IgD-negative memory B cell (primary cell): ENCODE results near the gene TMEM223. TPM values are rescaled to one million over a fixed set of nuclear protein-coding genes. Genes with fewer than 3 reads are reported as not detected.
"Not testable (repeated sequence)": the region's sequence is repeated elsewhere in the genome, so short reads cannot be mapped to it uniquely, and the experiment has no call there.

Experiments
- H3K27ac Mint-ChIP-seq, 3 donors: one replicate each; pipeline ENCODE4 v1.8.0; 2020 to 2022; ENCODE audit warnings: mild to moderate bottlenecking in 3 of 3, mixed read lengths in 3 of 3, moderate library complexity in 1 of 3
- H3K27me3 Mint-ChIP-seq: one replicate; pipeline ENCODE4 v1.8.0; 2021; ENCODE audit warnings: mixed read lengths
- H3K36me3 Mint-ChIP-seq: one replicate; pipeline ENCODE4 v1.8.0; 2020; ENCODE audit warnings: mild to moderate bottlenecking, mixed read lengths
- H3K4me1 Mint-ChIP-seq, 3 donors: one replicate each; pipeline ENCODE4 v1.8.0; 2020 to 2022; ENCODE audit warnings: mixed read lengths in 3 of 3, mild to moderate bottlenecking in 1 of 3
- H3K4me3 Mint-ChIP-seq, 4 donors: one replicate each; pipeline ENCODE4 v1.8.0; 2020 to 2022; ENCODE audit warnings: mild to moderate bottlenecking in 4 of 4, mixed read lengths in 4 of 4, moderate library complexity in 3 of 4
- H3K9me3 Mint-ChIP-seq, 3 donors: one replicate each; pipeline ENCODE4 v1.8.0; 2020 to 2021; ENCODE audit warnings: mixed read lengths in 3 of 3, mild to moderate bottlenecking in 1 of 3
- polyA plus RNA-seq: library from polyadenylated mRNA; unstranded; fragments of 300-500 nt; fragmentation: Illumina TruSeq; gene quantifications from one replicate; pipeline ENCODE4 v1.2.3, GENCODE V29; 2021

TMEM223 gene
- polyA plus RNA-seq, 1 donor from 2014 or later, result 39.1 TPM

DNA sequence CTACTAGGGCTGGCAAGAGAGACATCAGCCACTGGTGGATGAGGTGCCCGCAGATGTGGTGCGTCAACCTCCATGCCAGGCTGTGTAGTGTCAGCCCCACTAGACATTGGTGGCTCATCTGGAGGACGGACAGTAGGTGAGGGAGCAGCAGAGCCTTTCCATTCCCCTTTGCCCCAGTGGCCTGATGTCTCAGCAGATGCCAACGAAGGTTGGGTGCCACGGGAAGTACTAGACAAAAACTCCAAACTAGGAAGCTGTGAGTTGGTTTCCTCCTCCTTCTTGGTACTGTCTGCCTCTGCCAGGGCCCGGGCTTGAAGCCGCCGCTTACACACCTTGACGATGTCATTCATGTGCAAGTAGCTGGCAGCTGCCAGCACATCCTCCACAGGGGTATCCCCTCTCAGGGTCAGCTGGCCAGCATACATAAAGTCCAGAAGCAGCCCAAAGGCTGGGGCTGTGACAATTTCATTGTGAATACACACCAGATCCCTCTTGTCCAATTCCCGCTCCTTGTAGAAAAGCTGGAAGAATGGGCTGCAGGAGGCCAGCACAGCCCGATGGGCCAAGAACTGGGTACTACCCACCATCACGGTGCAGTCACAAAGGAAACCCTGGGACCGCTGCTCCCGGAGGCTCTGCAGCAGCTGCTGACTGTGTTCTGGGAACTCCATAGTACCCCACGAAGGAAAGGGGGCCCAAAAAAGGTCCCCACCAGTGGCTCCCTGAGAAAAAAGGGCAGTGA is 38.6 kb downstream of the TMEM223 start:
- Mint-ChIP-seq H3K9me3 (no peaks in the 10 kb centered on the region), H3K36me3 (no peaks in the 10 kb centered on the region), H3K4me1 (peaks cover 5 to 23% (median 12%) of the 10 kb centered on the region in 3 donors), H3K27me3 (no peaks in the 10 kb centered on the region), H3K4me3 (peak overlapping the region; percentile 84 to 100 (median 100)), H3K27ac (peak overlapping the region; percentile 82 to 99 (median 98))

DNA sequence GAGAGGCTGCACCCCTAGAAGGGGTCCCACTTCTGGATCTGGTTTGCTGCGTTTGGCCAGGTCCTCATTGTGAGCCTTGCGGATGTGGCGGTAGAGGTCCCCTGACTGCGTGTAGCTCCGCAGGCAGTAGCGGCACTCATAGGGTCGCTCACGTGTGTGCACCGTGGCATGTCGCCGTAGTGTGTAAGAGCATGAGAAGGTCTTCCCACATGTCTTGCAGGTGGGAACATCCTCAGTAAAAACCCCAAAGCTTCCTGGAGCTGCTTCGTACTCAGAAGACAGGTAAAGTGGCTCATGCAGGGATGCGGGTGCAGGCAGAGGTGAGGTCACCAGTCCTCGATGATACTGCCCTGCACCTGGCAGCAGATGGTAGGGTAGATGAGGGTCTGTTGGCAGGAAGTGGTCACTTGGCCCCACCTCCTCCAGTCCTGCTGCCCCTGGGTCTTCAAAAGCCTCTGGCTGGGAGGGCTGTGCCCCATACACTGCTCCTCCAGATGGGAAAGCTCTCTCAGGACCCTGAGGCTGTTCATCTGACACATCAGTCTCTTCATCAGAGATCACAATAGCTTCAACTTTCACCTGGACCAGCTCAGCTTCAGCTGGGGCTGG is 39.5 kb downstream of the TMEM223 start:
- Mint-ChIP-seq H3K27ac (no peak overlapping the region), H3K27me3 (no peaks in the 10 kb centered on the region), H3K36me3 (no peaks in the 10 kb centered on the region), H3K4me1 (peaks cover 5 to 28% (median 12%) of the 10 kb centered on the region in 3 donors), H3K4me3 (peak overlapping the region in 1 of 4 donors; percentile 8), H3K9me3 (no peaks in the 10 kb centered on the region)

DNA sequence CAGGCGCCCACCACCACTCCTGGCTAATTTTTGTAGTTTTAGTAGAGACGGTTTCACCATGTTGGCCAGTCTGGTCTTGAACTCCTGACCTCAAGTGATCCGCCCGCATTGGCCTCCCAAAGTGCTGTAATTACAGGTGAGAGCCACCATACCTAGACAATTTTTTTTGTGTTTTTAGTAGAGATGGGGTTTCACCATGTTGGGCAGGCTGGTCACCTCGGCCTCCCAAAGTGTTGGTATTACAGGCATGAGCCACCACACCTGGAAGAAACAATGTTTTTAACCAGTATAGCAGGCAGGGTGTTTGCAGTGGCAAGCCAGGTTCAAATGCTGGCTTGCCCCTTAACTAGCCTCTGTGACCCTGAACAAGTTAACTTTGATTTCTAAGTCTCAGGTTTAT is 41.9 kb downstream of the TMEM223 start:
- not testable (repeated sequence) for H3K4me3 Mint-ChIP-seq, H3K9me3 Mint-ChIP-seq, H3K36me3 Mint-ChIP-seq, H3K27me3 Mint-ChIP-seq
- peak overlapping the region in 1 of 3 donors; percentile 53 for H3K27ac Mint-ChIP-seq
- H3K4me1 Mint-ChIP-seq, result peaks cover 5 to 26% (median 12%) of the 10 kb centered on the region in 3 donors

DNA sequence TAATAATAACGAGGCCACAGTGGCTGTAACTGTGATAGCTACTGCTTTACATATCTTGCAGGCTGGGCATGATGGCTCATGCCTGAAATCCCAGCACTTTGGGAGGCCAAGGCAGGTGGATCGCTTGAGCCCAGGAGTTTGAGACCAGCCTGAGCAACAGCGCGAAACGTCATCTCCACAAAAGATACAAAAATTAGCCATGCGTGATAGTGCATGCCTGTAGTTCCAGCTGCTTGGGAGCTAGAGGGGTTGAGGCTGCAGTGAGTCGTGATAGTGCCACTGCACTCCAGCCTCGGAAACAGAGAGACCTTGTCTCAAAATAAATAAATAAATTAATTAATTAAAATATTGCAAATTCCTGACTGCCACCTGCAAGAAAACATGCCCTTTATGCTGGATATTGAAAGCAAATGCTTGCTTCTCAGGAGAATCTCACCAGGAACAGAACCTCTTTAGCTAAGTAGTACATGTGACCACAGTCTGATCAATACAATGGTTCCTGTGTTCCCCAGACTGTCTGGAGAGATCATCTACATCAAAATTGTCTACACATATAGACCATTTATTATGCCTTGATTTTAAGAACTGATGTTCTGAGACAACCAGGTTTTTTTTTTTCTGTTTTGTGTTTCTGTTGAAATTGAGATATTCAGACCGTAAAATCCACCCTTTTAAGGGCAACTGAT is 44.2 kb downstream of the TMEM223 start:
- no peak overlapping the region for H3K27ac Mint-ChIP-seq
- no peaks in the 10 kb centered on the region for H3K27me3 Mint-ChIP-seq

More for the DNA sequence above, 44.2 kb downstream of the TMEM223 start:
- Mint-ChIP-seq H3K9me3 (no peaks in the 10 kb centered on the region), H3K4me3 (peak overlapping the region in 1 of 4 donors; percentile 13), H3K4me1 (peaks cover 5 to 16% (median 5%) of the 10 kb centered on the region in 3 donors), H3K36me3 (no peaks in the 10 kb centered on the region)

Other genes with a start within 250 kb of the TMEM223 start
- gene AHNAK, start 245.2 kb downstream of the TMEM223 start, polyA plus RNA-seq, result 107 TPM
- gene EEF1G, start 218.1 kb downstream of the TMEM223 start, polyA plus RNA-seq, result 1,657 TPM
- 19.2 TPM for gene TUT1, start 200.5 kb downstream of the TMEM223 start, polyA plus RNA-seq
- 32.9 TPM for gene MTA2, start 190.1 kb downstream of the TMEM223 start, polyA plus RNA-seq
- gene EML3, start 179.2 kb downstream of the TMEM223 start, polyA plus RNA-seq, result 13.8 TPM
- gene ROM1, start 178.7 kb downstream of the TMEM223 start, polyA plus RNA-seq, result 0.19 TPM
- 36.1 TPM for gene B3GAT3, start 170.0 kb downstream of the TMEM223 start, polyA plus RNA-seq
- 112 TPM for gene GANAB, start 145.4 kb downstream of the TMEM223 start, polyA plus RNA-seq
- gene INTS5, start 138.7 kb downstream of the TMEM223 start, polyA plus RNA-seq, result 30.9 TPM
- gene C11orf98, start 126.8 kb downstream of the TMEM223 start, polyA plus RNA-seq, result 96.3 TPM
- 6.3 TPM for gene CSKMT, start 126.7 kb downstream of the TMEM223 start, polyA plus RNA-seq
- gene UQCC3, start 120.3 kb downstream of the TMEM223 start, polyA plus RNA-seq, result 13.7 TPM
- 6.2 TPM for gene LBHD1, start 119.7 kb downstream of the TMEM223 start, polyA plus RNA-seq
- gene UBXN1, start 112.9 kb downstream of the TMEM223 start, polyA plus RNA-seq, result 228 TPM
- gene LRRN4CL, start 102.5 kb downstream of the TMEM223 start, polyA plus RNA-seq, result not detected
- gene BSCL2, start 84.6 kb downstream of the TMEM223 start, polyA plus RNA-seq, result 48.2 TPM
- gene GNG3, start 84.3 kb downstream of the TMEM223 start, polyA plus RNA-seq, result 13.3 TPM
- gene HNRNPUL2, start 64.5 kb downstream of the TMEM223 start, polyA plus RNA-seq, result 2.8 TPM
- 35.0 TPM for gene TTC9C, start 63.5 kb downstream of the TMEM223 start, polyA plus RNA-seq
- 5.0 TPM for gene ZBTB3, start 37.8 kb downstream of the TMEM223 start, polyA plus RNA-seq
- 202 TPM for gene POLR2G, start 30.4 kb downstream of the TMEM223 start, polyA plus RNA-seq
- 12.2 TPM for gene TAF6L, start 20.6 kb downstream of the TMEM223 start, polyA plus RNA-seq
- 101 TPM for gene TMEM179B, start 4.6 kb downstream of the TMEM223 start, polyA plus RNA-seq
- 67.6 TPM for gene NXF1, start 13.4 kb upstream of the TMEM223 start, polyA plus RNA-seq
- 39.8 TPM for gene STX5, start 40.0 kb upstream of the TMEM223 start, polyA plus RNA-seq
- gene TEX54, start 40.8 kb upstream of the TMEM223 start, polyA plus RNA-seq, result not detected
- gene WDR74, start 47.6 kb upstream of the TMEM223 start, polyA plus RNA-seq, result 57.5 TPM
- gene SLC3A2, start 88.9 kb upstream of the TMEM223 start, polyA plus RNA-seq, result 111 TPM
- not detected for gene CHRM1, start 129.4 kb upstream of the TMEM223 start, polyA plus RNA-seq
- gene SLC22A6, start 193.0 kb upstream of the TMEM223 start, polyA plus RNA-seq, result not detected
- not detected for gene SLC22A8, start 223.8 kb upstream of the TMEM223 start, polyA plus RNA-seq